ENCODE results near the gene CGB8. TPM values are rescaled to one million over a fixed set of nuclear protein-coding genes. Genes with fewer than 3 reads are reported as not detected.
"Not testable (repeated sequence)": the region's sequence is repeated elsewhere in the genome, so short reads cannot be mapped to it uniquely, and the experiment has no call there.

Gene CGB8
- under 1 TPM in 2 of 4 donors, not detected in 2; 0.12 to 0.51 TPM for polyA plus RNA-seq (ENCODE audit: insufficient read length in 4 of 4)

GRCh38 chr19:49049011-49049410 lies at the start of gene CGB8:
CGB8 (minus strand) TSS chr19:49049111; CDS start chr19:49048739, 372 bp downstream.
- DNase-seq (ENCODE audit: low read depth in 4 of 4, low spot score in 3 of 4), result not testable (repeated sequence)

- DNase-seq (ENCODE audit: low read depth in 4 of 4, low spot score in 3 of 4), result no peak
Measured at GRCh38 chr19:49097453-49098288, 48.8 kb upstream of the CGB8 start.

GRCh38 chr19:49094505-49095482 lies 45.9 kb upstream of the CGB8 start:
- DNase-seq (ENCODE audit: low read depth in 4 of 4, low spot score in 3 of 4), result no peak

- no peak for DNase-seq (ENCODE audit: low read depth in 4 of 4, low spot score in 3 of 4)
Measured at GRCh38 chr19:49092686-49093085, 43.8 kb upstream of the CGB8 start.

- no peak for DNase-seq (ENCODE audit: low read depth in 4 of 4, low spot score in 3 of 4)
Measured at GRCh38 chr19:49091391-49092038, 42.6 kb upstream of the CGB8 start.

- DNase-seq (ENCODE audit: low read depth in 4 of 4, low spot score in 3 of 4), result no peak
Measured at GRCh38 chr19:49086296-49086695, 37.4 kb upstream of the CGB8 start.

GRCh38 chr19:49085868-49086232 lies 36.9 kb upstream of the CGB8 start:
- DNase-seq (ENCODE audit: low read depth in 4 of 4, low spot score in 3 of 4), result no peak

- DNase-seq (ENCODE audit: low read depth in 4 of 4, low spot score in 3 of 4), result peak; percentile 97 to 100 (median 98)
Measured at GRCh38 chr19:49085020-49085867, 36.3 kb upstream of the CGB8 start, which contains the start of gene SNRNP70. SNRNP70 (plus strand) TSS chr19:49085451; CDS start chr19:49086415, 964 bp downstream.

GRCh38 chr19:49084206-49085019 lies 35.5 kb upstream of the CGB8 start:
- DNase-seq (ENCODE audit: low read depth in 4 of 4, low spot score in 3 of 4), result no peak

- DNase-seq (ENCODE audit: low read depth in 4 of 4, low spot score in 3 of 4), result no peak
Measured at GRCh38 chr19:49081273-49081672, 32.4 kb upstream of the CGB8 start.

GRCh38 chr19:49080392-49080791 lies 31.5 kb upstream of the CGB8 start:
- no peak for DNase-seq (ENCODE audit: low read depth in 4 of 4, low spot score in 3 of 4)

- not testable (repeated sequence) for DNase-seq (ENCODE audit: low read depth in 4 of 4, low spot score in 3 of 4)
Measured at GRCh38 chr19:49074869-49075268, 26.0 kb upstream of the CGB8 start.

GRCh38 chr19:49073514-49074378 lies 24.8 kb upstream of the CGB8 start:
- no peak for DNase-seq (ENCODE audit: low read depth in 4 of 4, low spot score in 3 of 4)

- no peak for DNase-seq (ENCODE audit: low read depth in 4 of 4, low spot score in 3 of 4)
Measured at GRCh38 chr19:49071860-49072547, 23.1 kb upstream of the CGB8 start.

GRCh38 chr19:49070416-49070815 lies 21.5 kb upstream of the CGB8 start:
- no peak for DNase-seq (ENCODE audit: low read depth in 4 of 4, low spot score in 3 of 4)

- DNase-seq (ENCODE audit: low read depth in 4 of 4, low spot score in 3 of 4), result no peak
Measured at GRCh38 chr19:49069026-49069425, 20.1 kb upstream of the CGB8 start.

- no peak for DNase-seq (ENCODE audit: low read depth in 4 of 4, low spot score in 3 of 4)
Measured at GRCh38 chr19:49067554-49067953, 18.6 kb upstream of the CGB8 start.

All from right renal pelvis (tissue), 4 donors.